ENCODE measurements around the gene DERL3. TPM values are rescaled to one million over a fixed set of nuclear protein-coding genes. Genes with fewer than 3 reads are reported as not detected.

The DERL3 gene
- total and polyA plus RNA-seq, 2 of the 13 experiments (the other 11 are each of a cell fraction or from before 2014, with no cell fraction given): not detected

GRCh38 chr22:23849009-23850006 is 10.5 kb upstream of the DERL3 start (continued):
- TF ChIP-seq MEIS2 (CRISPR knock-in tag; IDR thresholded peaks at IDR 0.05) (no peak), PHF21A (CRISPR knock-in tag; IDR thresholded peaks at IDR 0.05) (peak; percentile 47; the same call in 1 of the 2 replicates), ZNF704 (CRISPR knock-in tag; IDR thresholded peaks at IDR 0.05; ENCODE audit: borderline replicate concordance) (0 out of 2 replicates have a peak, but pooled peaks have one; percentile 35), NFIC (IDR thresholded peaks at IDR 0.05; ENCODE audit: low read length) (no peak), MED13 (CRISPR knock-in tag; IDR thresholded peaks at IDR 0.05) (no peak), DR1 (CRISPR knock-in tag; IDR thresholded peaks at IDR 0.05) (no peak), ZSCAN21 (CRISPR knock-in tag; IDR thresholded peaks at IDR 0.05; ENCODE audit: borderline replicate concordance) (peak; percentile 47; the same call in 1 of the 2 replicates), RFXANK (CRISPR knock-in tag; IDR thresholded peaks at IDR 0.05) (no peak), ZNF770 (CRISPR knock-in tag; IDR thresholded peaks at IDR 0.05) (peak; percentile 55; the same call in 1 of the 2 replicates), SUZ12 (IDR thresholded peaks at IDR 0.05; ENCODE audit: low read depth, low read length) (no peak), ZNF775 (CRISPR knock-in tag; IDR thresholded peaks at IDR 0.05; ENCODE audit: borderline replicate concordance) (no peak), ZNF282 (IDR thresholded peaks at IDR 0.05; ENCODE audit: partially characterized antibody) (no peak), ZEB1 (IDR thresholded peaks at IDR 0.05; ENCODE audit: insufficient replicate concordance, low read depth) (no peak), ZNF724P (CRISPR knock-in tag; IDR thresholded peaks at IDR 0.05; ENCODE audit: borderline replicate concordance) (0 out of 2 replicates have a peak, but pooled peaks have one; percentile 80), ZNF414 (CRISPR knock-in tag; IDR thresholded peaks at IDR 0.05) (no peak), CREB3 (CRISPR knock-in tag; IDR thresholded peaks at IDR 0.05) (no peak), MYNN (CRISPR knock-in tag; IDR thresholded peaks at IDR 0.05; ENCODE audit: low read depth) (no peak), PRDM10 (CRISPR knock-in tag; IDR thresholded peaks at IDR 0.05; ENCODE audit: low read depth) (peak; percentile 58; the same call in 1 of the 2 replicates)
